Spinal cord (tissue), 10 donors: ENCODE measurements around the gene BTBD19. TPM values are rescaled to one million over a fixed set of nuclear protein-coding genes. Genes with fewer than 3 reads are reported as not detected.
A peak's percentile ranks its signal among the peaks of the same experiment; 100 is the strongest.
"Not testable (repeated sequence)": the region's sequence is repeated elsewhere in the genome, so short reads cannot be mapped to it uniquely, and the experiment has no call there.

Experiments used
- DNase-seq, 6 donors: peaks; one replicate each; pipeline versions ENCODE4 v3.0.0 to v3.0.0-alpha.2; 2013 to 2015; ENCODE audit warnings: low spot score in 6 of 6, low read depth in 4 of 6
- H3K27ac ChIP-seq: one replicate; pipeline ENCODE4 v1.5.1; 2013; ENCODE audit warnings: low read depth, low read length, control low read depth
- H3K27me3 ChIP-seq: one replicate; pipeline ENCODE4 v1.6.1; 2013; ENCODE audit warnings: low read length; ENCODE audit not compliant: control insufficient read depth, insufficient read depth
- H3K36me3 ChIP-seq: one replicate; pipeline ENCODE4 v1.6.1; 2013; ENCODE audit warnings: low read length; ENCODE audit not compliant: control insufficient read depth, insufficient read depth
- H3K4me1 ChIP-seq: one replicate; pipeline ENCODE4 v1.6.1; 2013; ENCODE audit warnings: low read length; ENCODE audit not compliant: control insufficient read depth, insufficient read depth
- H3K4me3 ChIP-seq: one replicate; pipeline ENCODE4 v1.5.1; 2013; ENCODE audit warnings: low read depth, low read length, control low read depth
- H3K9me3 ChIP-seq: one replicate; pipeline ENCODE4 v1.6.1; 2013; ENCODE audit warnings: low read length; ENCODE audit not compliant: control insufficient read depth, insufficient read depth
- WGBS: methylation state at CpG from one replicate; pipeline ENCODE4 v1.1.5; 2013; ENCODE audit warnings: missing lambda C conversion rate; ENCODE audit not compliant: insufficient coverage; 5-methylcytosine and 5-hydroxymethylcytosine counted together
- long read RNA-seq, 4 donors: transcript quantifications; one replicate each; lab custom pipeline, GENCODE V29; 2026
- polyA plus RNA-seq, 2 donors: library from polyadenylated mRNA; unstranded; fragments of 120-200 nt; gene quantifications; one replicate each; pipeline ENCODE4 v1.2.1, GENCODE V29; 2013; ENCODE audit not compliant: insufficient read length in 2 of 2
- total RNA-seq, 2 donors: library from RNA; depleted of rRNA in 1 of 2; stranded (reverse); fragments of 120-200 nt in 1 of 2; fragments of >200 nt in 1 of 2; gene quantifications; one replicate each; pipeline versions ENCODE4 v1.2.3 to v1.2.4, GENCODE V29; 2013 to 2014
- donor health status: healthy.

BTBD19 gene, protein sequence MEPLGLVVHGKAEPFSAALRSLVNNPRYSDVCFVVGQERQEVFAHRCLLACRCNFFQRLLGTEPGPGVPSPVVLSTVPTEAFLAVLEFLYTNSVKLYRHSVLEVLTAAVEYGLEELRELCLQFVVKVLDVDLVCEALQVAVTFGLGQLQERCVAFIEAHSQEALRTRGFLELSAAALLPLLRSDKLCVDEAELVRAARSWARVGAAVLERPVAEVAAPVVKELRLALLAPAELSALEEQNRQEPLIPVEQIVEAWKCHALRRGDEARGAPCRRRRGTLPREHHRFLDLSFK
- 1 to 10 TPM; 3.2 to 6.8 TPM for total RNA-seq
- polyA plus RNA-seq, result 10 to 100 TPM in 1 of 2 donors, 1 to 10 TPM in 1; 5.5 to 10.5 TPM
- long read RNA-seq, donor 1, result 0 reads
- long read RNA-seq, donor 2, partial matches to known transcripts, result 0 of 1 reads
- long read RNA-seq, donor 2, other reads (novel, unspliced or antisense), result 0 of 1 reads
- long read RNA-seq, donor 3, result 0 reads
- long read RNA-seq, donor 4, partial matches to known transcripts, result 0 of 2 reads
- long read RNA-seq, donor 4, other reads (novel, unspliced or antisense), result 0 of 2 reads

DNA sequence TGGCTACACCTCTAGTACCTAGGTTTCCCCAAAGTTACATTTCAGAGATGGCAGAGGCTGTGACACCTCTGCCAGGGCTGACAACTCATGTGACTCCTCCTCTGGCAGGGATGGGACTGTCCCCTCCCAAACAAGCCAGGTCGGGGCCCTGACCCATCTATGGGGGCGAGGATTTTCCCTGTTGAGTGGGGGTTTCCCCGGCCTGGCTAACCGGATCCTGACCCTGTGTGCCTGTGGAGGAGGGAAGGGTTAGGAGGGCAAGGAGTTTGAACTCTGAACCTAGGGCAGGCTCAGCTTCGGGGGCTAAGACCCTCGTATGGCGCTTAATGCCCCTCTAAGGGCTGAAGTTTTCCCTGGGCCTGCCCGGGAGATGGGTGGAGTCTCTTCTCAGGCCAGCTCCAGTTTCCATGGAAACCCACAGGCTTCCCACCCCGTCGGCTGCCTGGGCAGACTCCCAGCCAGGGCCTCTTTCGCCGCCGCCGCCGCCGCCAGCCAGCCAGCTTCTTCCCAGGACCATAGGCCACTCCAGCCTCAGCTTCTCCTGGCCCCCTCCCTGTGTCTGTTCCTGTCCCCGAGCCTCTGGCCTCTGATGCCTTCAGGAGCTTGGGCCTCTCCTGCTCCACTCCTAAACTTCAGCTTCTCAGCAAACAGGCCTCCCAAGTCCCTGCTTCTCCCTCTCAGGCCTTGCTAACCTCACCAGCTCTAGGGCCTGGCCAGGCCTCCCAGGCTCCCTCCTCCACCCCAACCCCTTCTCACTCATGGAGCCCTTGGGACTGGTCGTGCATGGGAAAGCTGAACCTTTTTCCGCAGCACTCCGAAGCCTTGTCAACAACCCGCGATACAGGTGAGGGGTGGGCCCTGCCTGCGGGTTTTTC is at the start of gene BTBD19:
BTBD19 (plus strand) TSS at position 461 of the 875 bp plus-strand sequence; CDS start at position 759, 298 bp downstream.
- Histone ChIP-seq H3K4me1 (peaks cover 72% of the 10 kb centered on the region), H3K27ac (peak within 1 kb of the TSS; percentile 99), H3K27me3 (no peaks in the 10 kb centered on the region), H3K4me3 (peak within 1 kb of the TSS; percentile 31), H3K9me3 (no peaks in the 10 kb centered on the region), H3K36me3 (peaks cover 42% of the 10 kb centered on the region)
- 19% methylated on average over 23 of the region's 23 CpGs for WGBS
- peak in 2 of 6 donors; percentile 87 to 94 for DNase-seq

GRCh38 chr1:44759077-44759476 is 49.2 kb upstream of the BTBD19 start:
- Histone ChIP-seq H3K4me3 (no peak overlapping the region), H3K36me3 (peaks cover 34% of the 10 kb centered on the region), H3K9me3 (no peaks in the 10 kb centered on the region), H3K27ac (no peak overlapping the region), H3K4me1 (no peaks in the 10 kb centered on the region), H3K27me3 (no peaks in the 10 kb centered on the region)
- DNase-seq, result no peak
- WGBS, result 91% methylated on average over 11 of the region's 11 CpGs

- no peaks in the 10 kb centered on the region for H3K27me3 ChIP-seq
- H3K4me3 ChIP-seq, result no peak overlapping the region
- no peaks in the 10 kb centered on the region for H3K4me1 ChIP-seq
- no peak for DNase-seq
- H3K27ac ChIP-seq, result no peak overlapping the region
- no peaks in the 10 kb centered on the region for H3K9me3 ChIP-seq
- peaks cover 34% of the 10 kb centered on the region for H3K36me3 ChIP-seq
- WGBS, result 96% methylated on average over 3 of the region's 3 CpGs
Measured at GRCh38 chr1:44760876-44761275, 47.4 kb upstream of the BTBD19 start.

- WGBS, result 98% methylated on average over 5 of the region's 6 CpGs
- peaks cover 17% of the 10 kb centered on the region for H3K36me3 ChIP-seq
- H3K27me3 ChIP-seq, H3K27ac ChIP-seq, H3K4me1 ChIP-seq, H3K9me3 ChIP-seq, DNase-seq, H3K4me3 ChIP-seq: not testable (repeated sequence)
Measured at GRCh38 chr1:44766421-44766820, 41.9 kb upstream of the BTBD19 start.

DNA sequence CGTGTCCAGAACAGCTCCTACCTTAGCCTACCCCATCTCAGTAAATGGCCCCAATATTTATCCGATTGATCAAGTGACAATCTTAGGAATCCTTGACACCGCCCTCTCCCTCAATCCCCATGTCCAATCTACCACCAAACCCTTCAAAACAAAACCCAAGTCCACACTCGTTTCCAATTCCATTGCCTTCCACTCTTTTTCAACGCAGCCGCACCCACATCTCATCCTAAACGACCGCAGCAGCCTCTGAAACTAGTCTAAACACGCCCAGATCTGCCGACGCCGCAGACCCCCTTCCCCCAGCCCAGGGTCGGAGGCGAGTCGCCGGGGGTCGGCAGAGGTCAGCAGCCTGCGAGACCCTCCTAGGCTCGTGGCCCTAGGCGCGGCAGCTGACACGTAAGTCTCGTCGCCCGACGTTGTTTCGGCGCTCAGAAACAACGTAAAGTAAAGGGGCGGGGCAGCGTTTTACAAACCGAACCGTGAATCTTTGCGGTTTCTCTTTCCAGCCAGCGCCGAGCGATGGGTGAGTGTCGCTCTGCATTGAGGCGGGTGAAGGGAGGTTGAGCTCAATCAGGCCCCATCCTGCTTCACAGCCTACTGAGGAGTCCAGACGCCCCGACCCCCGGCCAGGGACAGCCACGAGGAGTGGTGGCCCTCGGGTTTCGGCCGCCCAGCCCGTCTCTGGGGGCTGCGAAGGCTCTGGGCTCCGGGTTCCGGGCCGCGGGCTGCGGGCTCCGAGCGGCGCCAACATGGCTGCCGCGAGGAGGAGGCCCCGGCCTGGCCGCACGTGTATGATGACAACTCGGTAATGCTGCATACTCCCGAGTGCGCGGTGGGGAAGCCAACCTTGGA is 33.0 kb upstream of the BTBD19 start, which contains the start of gene RPS8:
RPS8 (plus strand) TSS at position 463 of the 852 bp plus-strand sequence; CDS start at position 520, 57 bp downstream.
- 0% methylated on average over 60 of the region's 65 CpGs for WGBS
- no peaks in the 10 kb centered on the region for H3K27me3 ChIP-seq
- H3K9me3 ChIP-seq, result no peaks in the 10 kb centered on the region
- H3K36me3 ChIP-seq, result peaks cover 40% of the 10 kb centered on the region
- H3K4me3 ChIP-seq, result peak within 1 kb of the TSS; percentile 100
- H3K4me1 ChIP-seq, result peaks cover 29% of the 10 kb centered on the region
- H3K27ac ChIP-seq, result peak within 1 kb of the TSS; percentile 98
- peak; percentile 90 to 99 (median 94) for DNase-seq

GRCh38 chr1:44775930-44776729 is 32.2 kb upstream of the BTBD19 start:
- Histone ChIP-seq H3K27me3 (no peaks in the 10 kb centered on the region), H3K36me3 (peaks cover 47% of the 10 kb centered on the region), H3K4me1 (peaks cover 29% of the 10 kb centered on the region), H3K4me3 (peak overlapping the region; percentile 100), H3K27ac (peak overlapping the region; percentile 98), H3K9me3 (no peaks in the 10 kb centered on the region)
- DNase-seq, result peak in 1 of 6 donors; percentile 29
- WGBS, result 7% methylated on average over 35 of the region's 36 CpGs

- H3K9me3 ChIP-seq, result no peaks in the 10 kb centered on the region
- WGBS, result 63% methylated on average over 10 of the region's 12 CpGs
- peaks cover 53% of the 10 kb centered on the region for H3K36me3 ChIP-seq
- H3K27me3 ChIP-seq, result no peaks in the 10 kb centered on the region
- peaks cover 29% of the 10 kb centered on the region for H3K4me1 ChIP-seq
- H3K4me3 ChIP-seq, result peak overlapping the region; percentile 100
- H3K27ac ChIP-seq, result peak overlapping the region; percentile 27
- no peak for DNase-seq
Measured at GRCh38 chr1:44776730-44777068, 31.6 kb upstream of the BTBD19 start.

DNA sequence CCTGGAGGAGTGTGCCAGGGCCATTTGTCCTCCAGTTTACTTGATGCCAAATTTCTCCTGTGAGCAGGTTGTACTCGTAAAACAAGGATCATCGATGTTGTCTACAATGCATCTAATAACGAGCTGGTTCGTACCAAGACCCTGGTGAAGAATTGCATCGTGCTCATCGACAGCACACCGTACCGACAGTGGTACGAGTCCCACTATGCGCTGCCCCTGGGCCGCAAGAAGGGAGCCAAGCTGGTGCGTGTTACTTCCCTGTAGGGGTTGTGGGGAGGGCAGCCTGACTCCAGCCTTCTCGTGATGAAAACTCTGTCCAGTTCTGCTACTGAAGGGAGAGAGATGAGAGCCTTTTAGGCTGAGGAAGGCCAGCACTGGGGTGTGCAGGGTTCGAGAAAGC is 30.8 kb upstream of the BTBD19 start:
- Histone ChIP-seq H3K4me3 (no peak overlapping the region), H3K4me1 (peaks cover 29% of the 10 kb centered on the region), H3K9me3 (no peaks in the 10 kb centered on the region), H3K27me3 (no peaks in the 10 kb centered on the region), H3K36me3 (peaks cover 53% of the 10 kb centered on the region), H3K27ac (no peak overlapping the region)
- no peak for DNase-seq
- WGBS, result 86% methylated on average over 11 of the region's 14 CpGs
